ENCODE data around the gene MCF2L2. TPM values are rescaled to one million over a fixed set of nuclear protein-coding genes. Genes with fewer than 3 reads are reported as not detected.

MCF2L2 gene
- polyA plus RNA-seq, 1 donor from 2014 or later, result 9.3 TPM

DNA sequence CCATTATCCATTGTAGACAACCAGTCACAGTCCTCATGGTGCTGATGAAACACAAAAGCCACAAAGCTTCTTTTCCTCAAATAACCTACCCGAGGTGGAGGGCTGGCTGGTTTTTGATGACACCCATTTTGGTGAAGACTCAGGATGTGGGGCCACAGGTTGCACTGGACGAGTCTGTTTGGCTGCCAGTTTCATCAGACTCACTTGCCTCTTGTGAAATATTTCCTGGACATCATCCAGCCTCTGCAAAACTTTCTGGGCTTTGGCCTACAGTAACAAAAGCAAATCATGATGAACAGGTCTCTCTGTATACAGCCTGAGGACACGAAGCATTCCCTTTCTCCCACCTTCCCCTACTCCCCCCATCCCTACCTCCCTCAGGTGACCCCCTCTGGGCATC, 133.2 kb downstream of the MCF2L2 start:
- no peak overlapping the region for H3K4me2 ChIP-seq (ENCODE audit: low read length)
- H3K9me3 ChIP-seq (ENCODE audit: low read length), result no peaks in the 10 kb centered on the region
- H3K36me3 ChIP-seq (ENCODE audit: insufficient read depth, low read length), result peaks cover 7% of the 10 kb centered on the region
- H3K9me2 ChIP-seq (ENCODE audit: insufficient read depth, low read length), result no peaks in the 10 kb centered on the region
- H2AFZ ChIP-seq (ENCODE audit: low read depth, low read length), result no peak overlapping the region
- no peak overlapping the region for H3K4me3 ChIP-seq (ENCODE audit: low read length)
- no peaks in the 10 kb centered on the region for H3F3A ChIP-seq (ENCODE audit: insufficient read depth, low read length, poor library complexity, severe bottlenecking)
- no peak overlapping the region for H3K9ac ChIP-seq (ENCODE audit: low read length)
- H3K79me2 ChIP-seq (replicated peaks; ENCODE audit: insufficient read depth, low read length), result no peaks in the 10 kb centered on the region
- TF ChIP-seq POLR2AphosphoS5 (IDR thresholded peaks at IDR 0.05), result no peak
- no peak for TF ChIP-seq TAF1 (IDR thresholded peaks at IDR 0.05; ENCODE audit: low read depth)
- TF ChIP-seq, protein P1, sequence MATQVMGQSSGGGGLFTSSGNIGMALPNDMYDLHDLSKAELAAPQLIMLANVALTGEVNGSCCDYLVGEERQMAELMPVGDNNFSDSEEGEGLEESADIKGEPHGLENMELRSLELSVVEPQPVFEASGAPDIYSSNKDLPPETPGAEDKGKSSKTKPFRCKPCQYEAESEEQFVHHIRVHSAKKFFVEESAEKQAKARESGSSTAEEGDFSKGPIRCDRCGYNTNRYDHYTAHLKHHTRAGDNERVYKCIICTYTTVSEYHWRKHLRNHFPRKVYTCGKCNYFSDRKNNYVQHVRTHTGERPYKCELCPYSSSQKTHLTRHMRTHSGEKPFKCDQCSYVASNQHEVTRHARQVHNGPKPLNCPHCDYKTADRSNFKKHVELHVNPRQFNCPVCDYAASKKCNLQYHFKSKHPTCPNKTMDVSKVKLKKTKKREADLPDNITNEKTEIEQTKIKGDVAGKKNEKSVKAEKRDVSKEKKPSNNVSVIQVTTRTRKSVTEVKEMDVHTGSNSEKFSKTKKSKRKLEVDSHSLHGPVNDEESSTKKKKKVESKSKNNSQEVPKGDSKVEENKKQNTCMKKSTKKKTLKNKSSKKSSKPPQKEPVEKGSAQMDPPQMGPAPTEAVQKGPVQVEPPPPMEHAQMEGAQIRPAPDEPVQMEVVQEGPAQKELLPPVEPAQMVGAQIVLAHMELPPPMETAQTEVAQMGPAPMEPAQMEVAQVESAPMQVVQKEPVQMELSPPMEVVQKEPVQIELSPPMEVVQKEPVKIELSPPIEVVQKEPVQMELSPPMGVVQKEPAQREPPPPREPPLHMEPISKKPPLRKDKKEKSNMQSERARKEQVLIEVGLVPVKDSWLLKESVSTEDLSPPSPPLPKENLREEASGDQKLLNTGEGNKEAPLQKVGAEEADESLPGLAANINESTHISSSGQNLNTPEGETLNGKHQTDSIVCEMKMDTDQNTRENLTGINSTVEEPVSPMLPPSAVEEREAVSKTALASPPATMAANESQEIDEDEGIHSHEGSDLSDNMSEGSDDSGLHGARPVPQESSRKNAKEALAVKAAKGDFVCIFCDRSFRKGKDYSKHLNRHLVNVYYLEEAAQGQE (IDR thresholded peaks at IDR 0.05; ENCODE audit: borderline replicate concordance), result no peak
- TF ChIP-seq, protein P2, sequence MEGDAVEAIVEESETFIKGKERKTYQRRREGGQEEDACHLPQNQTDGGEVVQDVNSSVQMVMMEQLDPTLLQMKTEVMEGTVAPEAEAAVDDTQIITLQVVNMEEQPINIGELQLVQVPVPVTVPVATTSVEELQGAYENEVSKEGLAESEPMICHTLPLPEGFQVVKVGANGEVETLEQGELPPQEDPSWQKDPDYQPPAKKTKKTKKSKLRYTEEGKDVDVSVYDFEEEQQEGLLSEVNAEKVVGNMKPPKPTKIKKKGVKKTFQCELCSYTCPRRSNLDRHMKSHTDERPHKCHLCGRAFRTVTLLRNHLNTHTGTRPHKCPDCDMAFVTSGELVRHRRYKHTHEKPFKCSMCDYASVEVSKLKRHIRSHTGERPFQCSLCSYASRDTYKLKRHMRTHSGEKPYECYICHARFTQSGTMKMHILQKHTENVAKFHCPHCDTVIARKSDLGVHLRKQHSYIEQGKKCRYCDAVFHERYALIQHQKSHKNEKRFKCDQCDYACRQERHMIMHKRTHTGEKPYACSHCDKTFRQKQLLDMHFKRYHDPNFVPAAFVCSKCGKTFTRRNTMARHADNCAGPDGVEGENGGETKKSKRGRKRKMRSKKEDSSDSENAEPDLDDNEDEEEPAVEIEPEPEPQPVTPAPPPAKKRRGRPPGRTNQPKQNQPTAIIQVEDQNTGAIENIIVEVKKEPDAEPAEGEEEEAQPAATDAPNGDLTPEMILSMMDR (IDR thresholded peaks at IDR 0.05; ENCODE audit: poor library complexity, severe bottlenecking), result no peak
- TF ChIP-seq RAD21 (conservative IDR thresholded peaks at IDR 0.05), result no peak
- TF ChIP-seq MXI1 (conservative IDR thresholded peaks at IDR 0.05; ENCODE audit: poor library complexity, severe bottlenecking), result no peak
- TF ChIP-seq EZH2 (IDR thresholded peaks at IDR 0.05; ENCODE audit: borderline replicate concordance, insufficient read depth, low read length, poor library complexity, severe bottlenecking), result no peak
- no peak for TF ChIP-seq EP300 (conservative IDR thresholded peaks at IDR 0.05; ENCODE audit: poor library complexity, severe bottlenecking)
- H3K27ac ChIP-seq (ENCODE audit: low read length), result no peak overlapping the region
- no peaks in the 10 kb centered on the region for H3K27me3 ChIP-seq (ENCODE audit: insufficient read depth, low read depth, low read length)
- no peaks in the 10 kb centered on the region for H4K20me1 ChIP-seq (ENCODE audit: insufficient read depth)

DNA sequence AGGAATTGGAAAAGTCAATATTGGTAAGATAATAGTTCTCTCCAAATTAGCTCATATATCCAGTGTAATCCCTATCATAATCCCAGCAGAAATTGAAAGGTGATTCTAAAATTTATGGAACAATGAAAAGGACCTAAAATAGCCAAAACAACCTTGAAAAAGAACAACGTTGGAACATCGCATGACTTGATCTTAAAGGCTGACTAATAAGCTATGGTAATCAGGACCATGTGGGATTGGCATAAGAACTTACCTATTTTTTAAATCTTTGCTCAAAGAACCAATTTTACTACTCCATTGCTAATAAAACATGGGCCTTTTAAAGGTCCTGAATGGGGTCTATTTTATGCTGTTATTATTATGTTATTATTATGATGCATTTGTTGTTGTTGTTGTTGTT, 134.5 kb downstream of the MCF2L2 start:
- Histone ChIP-seq H3K9me2 (ENCODE audit: insufficient read depth, low read length) (no peaks in the 10 kb centered on the region), H3K9me3 (ENCODE audit: low read length) (no peaks in the 10 kb centered on the region), H3K36me3 (ENCODE audit: insufficient read depth, low read length) (peaks cover 7% of the 10 kb centered on the region), H3K4me2 (ENCODE audit: low read length) (no peak overlapping the region), H3F3A (ENCODE audit: insufficient read depth, low read length, poor library complexity, severe bottlenecking) (no peaks in the 10 kb centered on the region), H3K9ac (ENCODE audit: low read length) (no peak overlapping the region), H4K20me1 (ENCODE audit: insufficient read depth) (no peaks in the 10 kb centered on the region), H3K27me3 (ENCODE audit: insufficient read depth, low read depth, low read length) (no peaks in the 10 kb centered on the region), H3K79me2 (replicated peaks; ENCODE audit: insufficient read depth, low read length) (no peaks in the 10 kb centered on the region), H3K27ac (ENCODE audit: low read length) (no peak overlapping the region), H3K4me3 (ENCODE audit: low read length) (no peak overlapping the region), H2AFZ (ENCODE audit: low read depth, low read length) (no peak overlapping the region)
- TF ChIP-seq, protein P1 (IDR thresholded peaks at IDR 0.05; ENCODE audit: borderline replicate concordance), result no peak
- TF ChIP-seq POLR2AphosphoS5 (IDR thresholded peaks at IDR 0.05), result no peak
- no peak for TF ChIP-seq EZH2 (IDR thresholded peaks at IDR 0.05; ENCODE audit: borderline replicate concordance, insufficient read depth, low read length, poor library complexity, severe bottlenecking)
- no peak for TF ChIP-seq TAF1 (IDR thresholded peaks at IDR 0.05; ENCODE audit: low read depth)
- TF ChIP-seq EP300 (conservative IDR thresholded peaks at IDR 0.05; ENCODE audit: poor library complexity, severe bottlenecking), result no peak
- TF ChIP-seq RAD21 (conservative IDR thresholded peaks at IDR 0.05), result no peak
- TF ChIP-seq, protein P2 (IDR thresholded peaks at IDR 0.05; ENCODE audit: poor library complexity, severe bottlenecking), result no peak
- no peak for TF ChIP-seq MXI1 (conservative IDR thresholded peaks at IDR 0.05; ENCODE audit: poor library complexity, severe bottlenecking)
- no peak for TF ChIP-seq SMC3 (conservative IDR thresholded peaks at IDR 0.05; ENCODE audit: poor library complexity)
